GM19328 (cell line): ENCODE data around the gene LAMC3.
"Not testable (repeated sequence)": the region's sequence is repeated elsewhere in the genome, so short reads cannot be mapped to it uniquely, and the experiment has no call there.

ENCODE experiments used
- ATAC-seq: cut with Tn5 transposase; IDR thresholded peaks from one replicate; pipeline ENCODE4 v1.9.1; 2021; ENCODE audit warnings: mild to moderate bottlenecking, moderate library complexity; ENCODE audit not compliant: unreplicated experiment

The LAMC3 gene

DNA sequence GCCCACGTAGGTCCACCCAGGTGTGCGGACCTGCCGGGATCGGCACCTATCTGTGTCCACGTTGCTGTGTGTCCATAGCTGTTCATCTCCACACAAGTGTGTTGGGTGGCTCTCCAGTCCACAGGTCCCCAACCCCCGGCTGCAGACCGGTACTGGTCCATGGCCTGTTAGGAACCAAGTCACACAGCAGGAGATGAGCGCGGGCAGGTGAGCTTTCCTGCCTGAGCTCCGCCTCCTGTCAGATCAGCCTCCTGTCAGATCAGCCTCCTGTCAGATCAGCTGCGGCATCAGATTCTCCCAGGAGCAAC, 18.9 kb downstream of the LAMC3 start:
- ATAC-seq: no peak

DNA sequence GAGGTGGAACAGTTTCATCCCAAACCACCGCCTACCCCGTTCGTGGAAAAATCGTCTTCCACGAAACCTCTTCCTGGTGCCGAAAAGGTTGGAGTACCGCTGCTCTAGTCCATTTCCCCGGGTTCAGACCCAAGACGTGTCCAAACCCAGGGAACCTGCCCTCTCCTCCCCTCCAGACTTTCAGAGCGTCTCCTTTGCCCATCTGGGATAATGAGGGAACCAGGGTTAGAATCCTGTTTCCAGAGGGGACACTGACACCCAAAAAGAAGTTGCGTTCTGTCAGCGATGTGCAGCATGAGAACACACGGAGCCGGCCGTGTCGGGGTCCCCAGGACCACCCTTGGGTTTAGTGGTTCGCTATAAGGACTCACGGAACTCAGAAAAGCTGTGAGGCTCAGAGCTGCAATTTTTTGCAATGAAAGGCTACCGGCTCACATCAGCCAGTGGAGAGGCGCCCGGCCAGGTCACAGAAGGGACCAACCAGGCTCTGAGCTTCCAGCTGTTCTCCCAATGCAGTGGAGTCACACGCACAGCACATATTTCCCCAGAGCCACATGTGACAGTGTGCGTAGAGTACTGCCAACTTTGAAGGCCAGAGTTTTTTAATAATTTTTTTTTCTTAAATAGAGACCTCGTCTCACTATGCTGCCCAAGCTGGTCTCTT, 19.4 kb downstream of the LAMC3 start:
- no peak for ATAC-seq

DNA sequence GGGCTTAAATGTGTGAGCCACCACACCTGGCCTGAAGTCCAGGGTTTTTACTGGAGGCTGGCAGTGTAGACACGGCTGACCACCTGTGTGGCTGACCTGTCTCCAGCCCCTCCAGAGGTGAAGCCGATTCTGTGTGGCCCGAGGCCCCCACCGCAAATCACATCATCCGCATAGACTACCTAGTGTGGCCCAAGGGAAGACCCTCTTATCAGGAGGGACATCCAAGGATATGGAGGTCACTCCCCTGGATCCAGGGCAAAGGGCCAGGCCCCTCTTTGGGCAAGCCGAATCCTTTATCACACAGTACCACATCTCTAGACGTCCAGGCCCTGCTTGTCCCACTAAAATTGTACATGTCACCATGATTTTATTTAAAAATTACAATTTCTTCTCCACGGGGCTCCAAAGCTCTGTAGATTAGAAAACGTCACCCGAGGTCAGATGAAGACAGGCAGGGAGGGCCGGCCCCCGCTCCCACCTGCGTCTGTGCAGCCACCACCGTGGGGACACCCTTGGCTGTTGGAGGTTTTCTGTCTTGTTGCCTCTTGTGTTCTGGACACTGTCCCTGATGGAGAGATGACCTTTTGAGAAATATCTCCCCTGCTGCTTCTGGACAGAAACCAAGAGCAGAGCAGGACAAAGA, 20.1 kb downstream of the LAMC3 start:
- no peak for ATAC-seq

DNA sequence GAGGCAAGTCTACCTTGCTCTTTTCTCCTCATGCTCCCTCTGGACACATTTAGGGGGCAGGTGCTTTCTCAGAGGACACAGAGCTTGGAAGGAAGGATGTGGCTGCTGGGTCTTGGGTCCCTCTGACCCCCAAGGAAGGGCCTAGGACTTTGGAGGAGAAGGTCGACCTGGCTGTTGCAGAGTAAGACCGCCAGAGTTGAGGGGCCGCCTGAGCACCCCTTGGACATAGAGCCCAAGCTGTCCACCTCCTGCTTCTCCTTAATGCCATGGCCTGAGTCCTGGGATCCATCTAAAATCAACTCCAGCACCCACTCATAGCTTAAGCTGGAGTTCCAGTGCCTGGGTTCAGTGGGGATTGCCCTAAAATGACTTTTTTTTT, 20.6 kb downstream of the LAMC3 start:
- ATAC-seq: no peak

DNA sequence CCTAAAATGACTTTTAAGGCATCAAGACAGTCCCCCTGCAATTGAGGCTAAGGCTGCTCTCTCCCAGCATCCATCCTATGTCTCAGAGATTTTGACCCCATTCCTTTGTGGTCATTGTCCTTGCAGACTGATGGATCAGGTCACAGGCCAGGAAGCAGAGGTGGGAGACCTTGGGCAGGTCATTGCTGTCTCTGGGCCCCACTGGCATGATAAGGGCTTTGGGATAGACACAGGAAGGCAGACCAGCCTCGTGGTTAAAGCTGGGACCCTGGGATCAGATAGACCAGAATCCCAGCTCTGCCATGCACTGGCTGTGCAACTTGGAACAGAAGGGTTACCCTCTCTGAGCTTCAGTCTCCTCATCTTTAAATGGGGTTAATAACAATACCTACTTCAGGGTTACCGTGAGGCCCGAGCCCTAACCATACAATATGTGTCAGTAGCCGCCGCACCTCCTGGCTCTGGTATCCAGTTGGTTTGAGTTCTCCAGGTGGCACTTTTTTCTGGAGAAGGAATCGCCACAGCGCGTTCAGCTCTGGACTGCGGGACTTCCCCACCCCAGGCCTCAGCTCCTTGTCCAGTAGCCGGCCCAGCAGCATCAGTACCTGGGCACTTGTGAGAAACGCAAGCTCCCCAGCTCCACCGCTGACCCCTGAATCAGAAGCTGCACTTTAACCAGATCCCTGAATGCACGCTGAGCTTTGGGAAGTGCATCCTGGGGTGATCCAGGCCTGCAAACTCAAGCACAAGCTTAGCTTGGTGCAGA, 21.4 kb downstream of the LAMC3 start:
- no peak for ATAC-seq

DNA sequence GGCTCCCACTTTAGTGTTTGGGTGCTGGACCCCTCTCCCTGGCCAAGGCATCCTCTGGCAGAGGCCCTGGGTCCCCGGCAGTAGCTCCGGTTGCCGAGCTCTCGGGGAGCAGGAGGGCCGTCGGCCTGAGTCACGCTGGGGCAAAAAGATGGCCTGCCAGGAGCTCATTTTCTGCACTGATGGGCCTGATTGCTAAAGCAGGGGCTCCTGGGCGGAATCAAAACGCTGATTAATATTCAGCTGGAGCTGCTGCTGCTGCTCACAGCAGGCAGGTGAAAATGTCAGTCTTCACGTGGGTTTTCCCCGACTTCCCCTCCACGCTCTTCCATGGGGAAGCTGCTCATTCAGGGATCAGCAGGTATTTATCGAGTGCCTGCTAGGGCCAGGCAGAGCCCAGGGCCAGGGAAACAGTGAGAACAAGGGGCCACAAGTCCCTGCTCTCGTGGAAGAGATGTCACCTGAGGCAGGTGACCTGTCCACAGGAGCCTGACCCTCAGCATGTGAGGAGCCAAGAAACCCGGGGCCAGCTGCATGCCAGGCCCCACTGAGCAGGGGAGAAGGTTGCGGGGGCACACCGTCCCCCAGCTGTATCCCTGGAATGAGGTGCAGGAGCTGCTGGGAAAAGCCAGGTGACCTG, 22.1 kb downstream of the LAMC3 start:
- no peak for ATAC-seq

- no peak for ATAC-seq
These were observed 22.6 kb downstream of the LAMC3 start for GRCh38 chr9:131031642-131032005.

DNA sequence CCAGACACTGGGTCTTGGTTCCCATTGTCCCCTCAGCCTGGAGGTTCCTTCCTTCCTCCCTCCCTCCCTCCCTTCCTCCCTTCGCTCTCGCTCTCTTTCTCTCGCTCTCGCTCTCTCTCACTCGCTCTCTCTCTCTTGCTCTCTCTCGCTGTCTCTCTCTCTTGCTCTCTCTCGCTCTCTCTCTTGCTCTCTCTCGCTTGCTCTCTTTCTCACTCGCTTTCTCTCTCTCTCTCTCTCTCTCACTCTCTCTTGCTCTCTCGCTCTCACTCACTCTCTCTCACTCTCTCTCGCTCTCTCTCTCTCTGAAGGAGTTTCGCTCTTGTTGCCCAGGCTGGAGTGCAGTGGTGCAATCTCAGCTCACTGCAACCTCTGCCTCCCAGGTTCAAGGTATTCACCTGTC, 23.4 kb downstream of the LAMC3 start:
- no peak for ATAC-seq

DNA sequence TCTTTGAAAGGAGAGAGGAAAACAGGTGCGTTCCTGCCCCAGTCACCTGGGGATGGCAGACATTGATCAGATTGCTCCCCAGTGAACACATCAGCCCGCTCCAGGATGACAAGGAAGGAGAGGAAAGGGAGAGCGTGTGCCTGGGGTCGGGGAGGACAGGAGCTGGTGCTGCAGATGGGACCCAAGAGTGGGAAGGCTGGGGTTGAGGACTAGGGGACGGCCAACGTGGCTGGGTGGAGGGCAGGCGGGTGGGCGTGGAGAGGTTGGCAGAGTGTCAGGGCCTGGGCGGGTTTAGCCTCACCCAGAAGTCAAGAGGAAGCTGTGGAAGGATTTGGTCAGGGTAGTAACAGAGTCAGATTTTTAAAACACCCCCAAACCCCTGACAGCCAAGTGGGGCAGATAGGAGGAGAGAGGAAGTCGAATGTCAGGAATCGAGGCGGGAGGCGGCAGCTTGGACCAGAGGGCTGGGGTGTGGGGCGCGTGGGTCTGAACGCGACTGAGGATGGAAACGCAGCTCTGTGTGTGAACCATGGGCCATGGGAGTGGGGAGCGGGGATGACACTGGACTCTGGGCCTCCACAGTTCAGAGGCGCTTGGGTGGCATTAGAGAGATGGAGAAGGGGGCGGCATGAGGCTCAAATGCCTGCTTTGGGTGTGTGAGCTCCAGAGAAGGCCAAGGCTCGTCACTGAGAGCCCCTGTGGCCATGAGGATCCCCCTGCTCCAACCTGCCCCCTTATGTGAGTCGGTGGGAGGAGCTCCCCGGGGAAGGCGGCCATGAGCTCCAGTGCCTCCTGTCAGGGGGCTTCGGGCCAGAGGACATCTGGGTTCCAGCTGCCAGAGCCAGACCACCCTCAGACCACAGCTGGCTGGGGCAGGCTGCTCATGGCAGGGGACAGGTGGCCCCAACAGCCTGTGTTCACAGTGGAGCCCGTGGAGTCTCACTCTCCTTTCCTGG, 24.6 kb downstream of the LAMC3 start:
- ATAC-seq: no peak

GRCh38 chr9:131034268-131034667, 25.3 kb downstream of the LAMC3 start:
- no peak for ATAC-seq

GRCh38 chr9:131034749-131035148, 25.8 kb downstream of the LAMC3 start:
- ATAC-seq: not testable (repeated sequence)

- no peak for ATAC-seq
These were observed 26.6 kb downstream of the LAMC3 start for GRCh38 chr9:131035548-131035947.

DNA sequence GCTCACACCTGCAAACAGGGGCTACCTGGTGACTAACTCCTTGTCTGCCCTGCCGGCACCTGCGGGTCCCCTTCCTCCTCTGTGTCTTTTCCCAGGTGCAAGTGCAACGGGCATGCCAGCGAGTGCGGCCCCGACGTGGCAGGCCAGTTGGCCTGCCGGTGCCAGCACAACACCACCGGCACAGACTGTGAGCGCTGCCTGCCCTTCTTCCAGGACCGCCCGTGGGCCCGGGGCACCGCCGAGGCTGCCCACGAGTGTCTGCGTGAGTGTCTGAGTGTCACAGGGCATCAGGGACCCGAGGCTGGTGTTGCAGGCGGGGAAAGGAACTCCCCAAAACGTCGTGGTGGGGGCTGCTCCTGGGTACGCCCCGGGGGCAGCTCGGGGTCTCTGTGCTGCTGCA, 27.1 kb downstream of the LAMC3 start:
- ATAC-seq: no peak

DNA sequence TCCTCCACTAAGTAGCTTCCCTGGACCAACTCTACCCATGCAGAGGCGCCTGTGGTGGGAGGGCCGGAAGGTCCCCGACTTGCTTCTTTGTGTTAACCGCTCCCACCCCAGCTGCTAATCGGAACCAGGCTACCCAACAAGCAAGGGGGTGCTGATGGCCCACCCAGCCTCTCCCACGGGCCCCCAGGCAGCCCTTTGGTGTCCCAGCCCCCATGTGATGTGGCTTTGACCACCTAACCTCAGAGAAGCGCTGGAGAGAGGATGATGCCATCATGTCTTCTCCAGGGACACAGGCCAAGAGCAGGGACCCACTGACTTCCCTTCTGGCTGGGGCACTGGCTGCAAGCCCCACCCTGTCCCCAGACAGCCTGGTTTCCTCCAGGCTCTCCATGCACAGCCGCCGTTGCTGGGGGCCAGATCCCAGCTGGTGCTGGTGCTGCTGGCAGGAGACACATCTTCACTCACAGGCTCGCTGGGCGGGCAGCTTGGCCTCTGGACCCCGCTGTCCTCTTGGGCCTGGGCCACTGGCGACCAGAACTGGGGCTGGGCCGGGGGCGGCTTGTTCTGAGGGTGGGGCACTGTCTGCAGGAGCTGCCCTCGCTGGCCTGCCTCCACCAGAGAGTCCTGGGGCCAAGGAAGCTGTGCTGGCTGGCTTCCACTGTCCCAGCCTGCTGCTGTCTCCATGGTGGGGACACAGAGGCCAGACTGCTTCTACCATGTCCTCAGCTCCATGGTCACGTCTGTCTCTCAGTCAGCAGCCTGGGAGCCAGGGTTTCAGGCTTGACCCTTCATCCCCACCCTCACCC, 27.8 kb downstream of the LAMC3 start:
- ATAC-seq: no peak

DNA sequence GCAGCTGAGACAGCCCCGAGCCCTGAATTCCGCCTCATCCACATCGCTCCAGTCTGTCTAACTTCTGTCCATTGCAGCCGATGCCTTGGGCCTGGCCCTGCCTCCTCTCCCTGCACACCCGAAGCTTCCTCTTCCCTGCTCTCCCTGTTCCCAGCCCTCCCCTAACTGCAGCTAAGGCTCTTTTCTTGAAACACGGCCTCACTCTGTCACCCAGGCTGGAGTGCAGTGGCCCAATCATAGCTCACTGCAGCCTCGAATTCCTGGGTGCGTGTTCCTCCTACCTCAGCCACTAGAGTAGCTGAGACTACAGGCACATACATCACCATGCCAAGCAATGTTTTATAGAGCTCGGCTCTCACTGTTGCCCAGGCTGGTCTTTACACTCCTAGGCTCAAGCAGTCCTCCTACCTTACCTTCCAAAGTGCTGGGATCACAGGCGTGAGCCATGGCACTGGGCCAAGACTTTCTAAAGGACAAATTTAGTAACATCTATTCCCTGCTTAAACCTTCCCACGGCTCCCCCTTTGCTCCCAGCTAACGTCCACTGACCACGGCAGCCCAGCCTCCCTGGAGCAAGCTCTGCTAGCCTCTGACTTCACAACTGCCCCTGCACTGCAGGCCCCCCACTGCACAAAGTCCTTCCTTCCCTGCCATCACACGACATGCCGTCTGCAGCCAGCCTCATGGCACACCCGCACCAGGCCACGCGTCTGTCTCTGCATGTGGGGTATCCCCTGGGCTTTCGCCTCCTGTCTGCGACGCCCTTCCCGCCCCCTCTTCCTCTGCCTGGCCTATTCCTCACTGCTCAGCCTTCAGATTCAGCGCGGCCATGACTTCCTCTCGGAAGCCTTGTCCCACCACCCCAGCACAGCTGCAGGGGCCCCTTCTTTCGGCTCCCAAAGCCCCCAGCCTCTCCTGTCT, 28.6 kb downstream of the LAMC3 start:
- ATAC-seq: no peak

DNA sequence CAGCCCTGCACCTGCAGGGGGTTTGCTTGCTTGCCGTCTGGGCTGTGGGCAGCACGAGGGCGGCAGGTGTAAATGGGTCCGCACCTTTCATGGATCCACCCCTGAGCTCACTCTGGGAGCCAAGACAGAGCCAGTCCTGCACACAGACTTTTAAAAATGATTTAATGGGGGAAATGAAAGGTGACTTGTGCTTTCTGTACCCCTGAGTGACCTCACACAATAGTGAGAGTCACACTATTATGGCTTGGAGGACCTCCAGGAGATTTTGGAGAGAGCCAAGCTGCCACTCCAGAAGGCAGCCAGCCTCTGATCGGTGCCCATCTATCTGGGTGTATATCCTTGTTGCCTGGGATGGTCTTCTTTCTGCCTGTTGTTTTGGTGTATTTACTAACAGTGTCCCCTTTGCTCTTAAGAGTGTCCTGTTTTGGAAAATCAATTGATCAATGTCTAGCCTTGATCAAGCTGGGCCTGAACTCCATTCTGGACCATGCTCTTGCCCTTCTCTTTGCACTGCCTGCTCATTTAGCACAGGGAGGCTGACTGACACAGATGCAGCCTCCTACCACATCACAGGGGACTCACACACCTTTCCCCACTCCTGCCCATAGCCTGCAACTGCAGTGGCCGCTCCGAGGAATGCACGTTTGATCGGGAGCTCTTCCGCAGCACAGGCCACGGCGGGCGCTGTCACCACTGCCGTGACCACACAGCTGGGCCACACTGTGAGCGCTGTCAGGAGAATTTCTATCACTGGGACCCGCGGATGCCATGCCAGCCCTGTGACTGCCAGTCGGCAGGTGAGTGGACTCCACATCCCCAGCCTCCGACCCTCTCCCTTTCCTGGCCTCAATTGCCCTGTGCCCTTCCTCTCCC, 29.5 kb downstream of the LAMC3 start:
- no peak for ATAC-seq

GRCh38 chr9:131039129-131039954, 30.4 kb downstream of the LAMC3 start:
- ATAC-seq: no peak
